HEK293 (cell line): ENCODE data around the gene HRK.

Experiments
- BCL11B ChIP-seq: fragments of 450-650 bp; formaldehyde crosslinking; IDR thresholded peaks from 2 replicates; pipeline ENCODE4 v1.5.1; 2016; ENCODE audit warnings: low read depth, missing biosample characterization, missing genetic modification characterization
- ELK4 ChIP-seq: IDR thresholded peaks from 2 replicates; pipeline ENCODE4 v1.6.1; 2011; ENCODE audit warnings: mild to moderate bottlenecking, low read depth, low read length, borderline replicate concordance
- GLI2 ChIP-seq: fragments of 450-650 bp; formaldehyde crosslinking; IDR thresholded peaks from 2 replicates; pipeline ENCODE4; 2017; ENCODE audit warnings: missing biosample characterization, missing genetic modification characterization, low read depth, borderline replicate concordance
- HOXA7 ChIP-seq: sonication (generic); formaldehyde crosslinking; IDR thresholded peaks from 2 replicates; pipeline ENCODE4 v1.8.1; 2022; ENCODE audit warnings: missing genetic modification reagents, borderline replicate concordance
- KLF9 ChIP-seq: fragments of 450-650 bp; formaldehyde crosslinking; IDR thresholded peaks from 2 replicates; pipeline ENCODE4 v1.5.1; 2016; ENCODE audit warnings: missing biosample characterization, missing genetic modification characterization, low read depth
- OVOL3 ChIP-seq: fragments of 450-650 bp; formaldehyde crosslinking; IDR thresholded peaks from 2 replicates; pipeline ENCODE4 v1.5.1; 2016; ENCODE audit warnings: missing biosample characterization, missing genetic modification characterization
- RBAK ChIP-seq: fragments of 450-650 bp; formaldehyde crosslinking; IDR thresholded peaks from 2 replicates; pipeline ENCODE4 v1.5.1; 2016; ENCODE audit warnings: missing biosample characterization, missing genetic modification characterization
- SALL2 ChIP-seq: fragments of 450-650 bp; formaldehyde crosslinking; IDR thresholded peaks from 2 replicates; pipeline ENCODE4 v1.5.0; 2017; ENCODE audit warnings: missing biosample characterization, mild to moderate bottlenecking, missing genetic modification characterization, borderline replicate concordance
- SCRT1 ChIP-seq: fragments of 450-650 bp; formaldehyde crosslinking; IDR thresholded peaks from 2 replicates; pipeline ENCODE4 v1.5.1; 2016; ENCODE audit warnings: missing biosample characterization, missing genetic modification characterization, borderline replicate concordance
- SETDB1 ChIP-seq: IDR thresholded peaks from one replicate; pipeline ENCODE4 v1.6.1; 2017; ENCODE audit warnings: mild to moderate bottlenecking, low read length, moderate library complexity, mixed read lengths; ENCODE audit not compliant: insufficient read length
- ZBTB11 ChIP-seq: fragments of 450-650 bp; formaldehyde crosslinking; conservative IDR thresholded peaks from 2 replicates; pipeline ENCODE4 v1.5.1; 2016; ENCODE audit warnings: low read depth, missing biosample characterization, missing genetic modification characterization
- ZBTB20 ChIP-seq: fragments of 450-650 bp; formaldehyde crosslinking; IDR thresholded peaks from 2 replicates; pipeline ENCODE4 v1.5.1; 2016; ENCODE audit warnings: missing biosample characterization, missing genetic modification characterization
- ZBTB7A ChIP-seq: fragments of 450-650 bp; formaldehyde crosslinking; IDR thresholded peaks from 2 replicates; pipeline ENCODE4 v1.5.1; 2016; ENCODE audit warnings: low read depth, missing biosample characterization, missing genetic modification characterization
- ZBTB8A ChIP-seq: fragments of 450-650 bp; formaldehyde crosslinking; IDR thresholded peaks from 2 replicates; pipeline ENCODE4 v1.5.1; 2016; ENCODE audit warnings: missing biosample characterization, missing genetic modification characterization
- ZFHX2 ChIP-seq: fragments of 450-650 bp; formaldehyde crosslinking; conservative IDR thresholded peaks from 2 replicates; pipeline ENCODE4 v1.5.1; 2016; ENCODE audit warnings: missing biosample characterization, missing genetic modification characterization
- ZFP3 ChIP-seq: fragments of 450-650 bp; formaldehyde crosslinking; IDR thresholded peaks from 2 replicates; pipeline ENCODE4 v1.5.1; 2016; ENCODE audit warnings: low read depth, missing biosample characterization, missing genetic modification characterization
- ZFP37 ChIP-seq: fragments of 450-650 bp; formaldehyde crosslinking; IDR thresholded peaks from 2 replicates; pipeline ENCODE4 v1.5.1; 2016; ENCODE audit warnings: missing biosample characterization, missing genetic modification characterization
- ZNF133 ChIP-seq: fragments of 450-650 bp; formaldehyde crosslinking; IDR thresholded peaks from 2 replicates; pipeline ENCODE4 v1.5.1; 2016; ENCODE audit warnings: missing biosample characterization, missing genetic modification characterization
- ZNF138 ChIP-seq: fragments of 450-650 bp; formaldehyde crosslinking; IDR thresholded peaks from 2 replicates; pipeline ENCODE4 v1.5.1; 2016; ENCODE audit warnings: missing biosample characterization, missing genetic modification characterization, borderline replicate concordance
- ZNF214 ChIP-seq: fragments of 450-650 bp; formaldehyde crosslinking; IDR thresholded peaks from 2 replicates; pipeline ENCODE4 v1.5.1; 2017; ENCODE audit warnings: missing biosample characterization, mild to moderate bottlenecking, missing genetic modification characterization, borderline replicate concordance
- ZNF239 ChIP-seq: fragments of 450-650 bp; formaldehyde crosslinking; IDR thresholded peaks from 2 replicates; pipeline ENCODE4 v1.5.1; 2016; ENCODE audit warnings: missing biosample characterization, missing genetic modification characterization
- ZNF266 ChIP-seq: fragments of 450-650 bp; formaldehyde crosslinking; IDR thresholded peaks from 2 replicates; pipeline ENCODE4 v1.5.1; 2016; ENCODE audit warnings: missing biosample characterization, missing genetic modification characterization, low read depth
- ZNF311 ChIP-seq: fragments of 450-650 bp; formaldehyde crosslinking; IDR thresholded peaks from 2 replicates; pipeline ENCODE4 v1.5.1; 2017; ENCODE audit warnings: missing biosample characterization, missing genetic modification characterization, borderline replicate concordance
- ZNF394 ChIP-seq: fragments of 450-650 bp; formaldehyde crosslinking; IDR thresholded peaks from 2 replicates; pipeline ENCODE4 v1.5.1; 2016; ENCODE audit warnings: missing biosample characterization, missing genetic modification characterization, mild to moderate bottlenecking, moderate library complexity, borderline replicate concordance
- ZNF398 ChIP-seq: fragments of 450-650 bp; formaldehyde crosslinking; IDR thresholded peaks from 2 replicates; pipeline ENCODE4 v1.5.1; 2017; ENCODE audit warnings: missing biosample characterization, missing genetic modification characterization
- ZNF426 ChIP-seq: fragments of 450-650 bp; formaldehyde crosslinking; IDR thresholded peaks from 2 replicates; pipeline ENCODE4 v1.5.1; 2017; ENCODE audit warnings: missing biosample characterization, missing genetic modification characterization, mild to moderate bottlenecking, inconsistent platforms, moderate library complexity
- ZNF501 ChIP-seq: fragments of 450-650 bp; formaldehyde crosslinking; IDR thresholded peaks from 2 replicates; pipeline ENCODE4 v1.5.1; 2016; ENCODE audit warnings: missing biosample characterization, missing genetic modification characterization
- ZNF544 ChIP-seq: fragments of 450-650 bp; formaldehyde crosslinking; IDR thresholded peaks from 2 replicates; pipeline ENCODE4 v1.5.0; 2017; ENCODE audit warnings: missing biosample characterization, missing genetic modification characterization
- ZNF549 ChIP-seq: fragments of 450-650 bp; IDR thresholded peaks from 2 replicates; pipeline ENCODE4 v1.5.1; 2018; ENCODE audit warnings: missing biosample characterization, missing genetic modification characterization, mild to moderate bottlenecking, inconsistent platforms, moderate library complexity
- ZNF561 ChIP-seq: fragments of 450-650 bp; IDR thresholded peaks from 2 replicates; pipeline ENCODE4 v1.5.1; 2018; ENCODE audit warnings: missing biosample characterization, missing genetic modification characterization, borderline replicate concordance
- ZNF596 ChIP-seq: fragments of 450-650 bp; IDR thresholded peaks from 2 replicates; pipeline ENCODE4 v1.5.0; 2018; ENCODE audit warnings: missing biosample characterization, mild to moderate bottlenecking, missing genetic modification characterization, moderate library complexity
- ZNF629 ChIP-seq: fragments of 450-650 bp; formaldehyde crosslinking; IDR thresholded peaks from 2 replicates; pipeline ENCODE4 v1.5.1; 2017; ENCODE audit warnings: missing biosample characterization, missing genetic modification characterization
- ZNF701 ChIP-seq: fragments of 450-650 bp; formaldehyde crosslinking; IDR thresholded peaks from 2 replicates; pipeline ENCODE4 v1.5.1; 2016; ENCODE audit warnings: missing biosample characterization, missing genetic modification characterization
- ZNF707 ChIP-seq: fragments of 450-650 bp; formaldehyde crosslinking; IDR thresholded peaks from 2 replicates; pipeline ENCODE4 v1.5.1; 2016; ENCODE audit warnings: missing biosample characterization, missing genetic modification characterization
- ZNF76 ChIP-seq: fragments of 450-650 bp; formaldehyde crosslinking; IDR thresholded peaks from 2 replicates; pipeline ENCODE4; 2016; ENCODE audit warnings: low read depth, missing biosample characterization, missing genetic modification characterization, borderline replicate concordance
- ZNF785 ChIP-seq: fragments of 450-650 bp; formaldehyde crosslinking; IDR thresholded peaks from 2 replicates; pipeline ENCODE4 v1.5.1; 2016; ENCODE audit warnings: missing biosample characterization, missing genetic modification characterization
- ZNF830 ChIP-seq: fragments of 450-650 bp; IDR thresholded peaks from 2 replicates; pipeline ENCODE4 v1.5.0; 2018; ENCODE audit warnings: missing biosample characterization, missing genetic modification characterization, low read depth, mild to moderate bottlenecking, moderate library complexity

HRK gene

GRCh38 chr12:116906285-116906684 is 25.0 kb upstream of the HRK start (continued):
- TF ChIP-seq SETDB1, result no peak
- TF ChIP-seq ELK4, result no peak
- peak; percentile 72 for TF ChIP-seq ZBTB11 (tag by site-specific recombination)
- no peak for TF ChIP-seq ZBTB7A (tag by site-specific recombination)
- no peak for TF ChIP-seq ZNF398 (tag by site-specific recombination)
- no peak for TF ChIP-seq ZNF76
- TF ChIP-seq ZNF561 (tag by site-specific recombination), result no peak
- TF ChIP-seq ZNF426 (tag by site-specific recombination), result peak; percentile 90
- no peak for TF ChIP-seq KLF9
- TF ChIP-seq ZNF596, result no peak
- TF ChIP-seq ZFHX2 (tag by site-specific recombination), result no peak
- TF ChIP-seq ZNF501, result peak; percentile 42; the same call in 1 of the 2 replicates
- TF ChIP-seq ZNF214 (tag by site-specific recombination), result no peak
- no peak for TF ChIP-seq SCRT1
- no peak for TF ChIP-seq HOXA7 (CRISPR knock-in tag)
- no peak for TF ChIP-seq ZNF830 (tag by site-specific recombination)
- 0 out of 2 replicates have a peak, but pooled peaks have one; percentile 50 for TF ChIP-seq ZFP37 (tag by site-specific recombination)
- peak; percentile 78 for TF ChIP-seq ZBTB8A (tag by site-specific recombination)
- TF ChIP-seq ZNF707 (tag by site-specific recombination), result no peak
- TF ChIP-seq OVOL3, result no peak
- TF ChIP-seq ZNF544 (tag by site-specific recombination), result no peak
- TF ChIP-seq BCL11B (tag by site-specific recombination), result no peak
- TF ChIP-seq ZNF266, result peak; percentile 56; the same call in 1 of the 2 replicates
- no peak for TF ChIP-seq ZFP3 (tag by site-specific recombination)
- TF ChIP-seq SALL2 (tag by site-specific recombination), result no peak
- no peak for TF ChIP-seq ZNF138
- TF ChIP-seq ZNF133 (tag by site-specific recombination), result no peak
- TF ChIP-seq ZNF311 (tag by site-specific recombination), result no peak
- TF ChIP-seq RBAK (tag by site-specific recombination), result no peak
- TF ChIP-seq ZNF549 (tag by site-specific recombination), result no peak
- TF ChIP-seq GLI2, result no peak; the same call in 1 of the 2 replicates
- TF ChIP-seq ZBTB20 (tag by site-specific recombination), result no peak
- TF ChIP-seq ZNF394, result peak; percentile 93
- TF ChIP-seq ZNF629 (tag by site-specific recombination), result peak; percentile 51; the same call in 1 of the 2 replicates
- no peak for TF ChIP-seq ZNF239 (tag by site-specific recombination)
- no peak for TF ChIP-seq ZNF785 (tag by site-specific recombination)
- no peak for TF ChIP-seq ZNF701 (tag by site-specific recombination)
